Lower leg skin (tissue), 3 donors: ENCODE results near the gene TFE3.

Experiments used
- CTCF ChIP-seq, 3 donors: fragments of 450-650 bp; IDR thresholded peaks; one replicate each; pipeline ENCODE4 v1.5.1; 2016; ENCODE audit warnings: antibody characterized with exemption in 3 of 3, mild to moderate bottlenecking in 3 of 3, moderate library complexity in 2 of 3
- POLR2A ChIP-seq, 2 donors: fragments of 450-650 bp; IDR thresholded peaks; one replicate each; pipeline ENCODE4 v1.6.1; 2016 to 2017; ENCODE audit warnings: antibody characterized with exemption in 2 of 2, mild to moderate bottlenecking in 1 of 2, moderate library complexity in 1 of 2

- no peak for TF ChIP-seq CTCF (IDR thresholded peaks at IDR 0.05)
- TF ChIP-seq POLR2A (IDR thresholded peaks at IDR 0.05) = no peak
These were observed 5.2 kb downstream of the TFE3 start for GRCh38 chrX:49037883-49038475.
